ENCODE data around the gene CHD5. TPM values are rescaled to one million over a fixed set of nuclear protein-coding genes. Genes with fewer than 3 reads are reported as not detected.

Gene CHD5
- total RNA-seq, 1 experiment from 2014 or later: 6.1 TPM

- H2AFZ ChIP-seq (ENCODE audit: low read depth, low read length, poor library complexity, severe bottlenecking): no peak overlapping the region
- POLR2A ChIA-PET: no interaction called here
- no peaks in the 10 kb centered on the region for H3K79me2 ChIP-seq (ENCODE audit: insufficient read depth, low read length)
- H3K4me3 ChIP-seq (replicated peaks in 1 of 2; ENCODE audit: low read depth in 1 of 2, low read length in 2 of 2): no peak overlapping the region
- TF ChIP-seq TCF7L2 (IDR thresholded peaks at IDR 0.05; ENCODE audit: borderline replicate concordance, extremely low read depth, insufficient read depth, insufficient read length) (no peak), ATF3 (IDR thresholded peaks at IDR 0.05) (no peak), REST (IDR thresholded peaks at IDR 0.05; ENCODE audit: low read depth) (no peak), CEBPB (IDR thresholded peaks at IDR 0.05; ENCODE audit: low read depth) (no peak), RAD21 (IDR thresholded peaks at IDR 0.05; ENCODE audit: low read depth) (no peak), POLR2AphosphoS5 (IDR thresholded peaks at IDR 0.05; ENCODE audit: low read depth, low read length) (no peak), SIN3A (IDR thresholded peaks at IDR 0.05; ENCODE audit: low read depth) (no peak)
- no peak overlapping the region for H3K27ac ChIP-seq (ENCODE audit: low read depth, low read length)
- CTCF ChIA-PET: no interaction called here
- no peaks in the 10 kb centered on the region for H3K9me2 ChIP-seq (ENCODE audit: insufficient read depth)
- H3K27me3 ChIP-seq (ENCODE audit: insufficient read depth, low read length): no peaks in the 10 kb centered on the region
- ATAC-seq: no peak
- RAD21 ChIA-PET (ENCODE audit: low non-redundant PET in 1 of 2, low total read pairs in 2 of 2, uncharacterized antibody in 2 of 2, unreplicated experiment in 2 of 2): no interaction called here
- no peaks in the 10 kb centered on the region for H3K36me3 ChIP-seq (ENCODE audit: control insufficient read depth in 1 of 2, insufficient read depth in 2 of 2, low read length in 2 of 2)
- intact Hi-C loops (cut with micrococcal nuclease): loop anchor here (1.0 kb wide), 1 partner anchor 46 kb away; no protein-coding TSS in a partner anchor
- no peak for DNase-seq (ENCODE audit: low read depth, low spot score)
- BruUV-seq (replicated peaks): no TSS peak
- H3K4me2 ChIP-seq (ENCODE audit: low read length): no peak overlapping the region
- no peaks in the 10 kb centered on the region; a peak in 2 of 4 replicates for H3K4me1 ChIP-seq (ENCODE audit: control insufficient read depth in 1 of 2, insufficient read depth in 2 of 2, low read length in 2 of 2)
- no peaks in the 10 kb centered on the region for H4K20me1 ChIP-seq (ENCODE audit: insufficient read depth)
- H3K9me3 ChIP-seq (ENCODE audit: control insufficient read depth in 1 of 2, insufficient read depth in 1 of 2, low read depth in 1 of 2, low read length in 2 of 2): no peaks in the 10 kb centered on the region
- H3K9ac ChIP-seq (ENCODE audit: low read length): no peak overlapping the region
These were observed 80.8 kb downstream of the CHD5 start for GRCh38 chr1:6099297-6099696.
